Breast epithelium (tissue), 3 donors: ENCODE results near the gene STXBP6.
"Not testable (repeated sequence)": the region's sequence is repeated elsewhere in the genome, so short reads cannot be mapped to it uniquely, and the experiment has no call there.

Experiments used
- CTCF ChIP-seq, 3 donors: fragments of 450-650 bp; IDR thresholded peaks; one replicate each; pipeline ENCODE4 v1.5.1; 2016 to 2017; ENCODE audit warnings: antibody characterized with exemption in 3 of 3, mild to moderate bottlenecking in 3 of 3, moderate library complexity in 3 of 3
- POLR2A ChIP-seq: fragments of 450-650 bp; IDR thresholded peaks from one replicate; pipeline ENCODE4 v1.6.1; 2016; ENCODE audit warnings: antibody characterized with exemption, mild to moderate bottlenecking, moderate library complexity
- POLR2AphosphoS5 ChIP-seq, 3 donors: sonication (generic); formaldehyde crosslinking; IDR thresholded peaks; one replicate each; pipeline ENCODE4 v1.6.1; 2017; ENCODE audit warnings: antibody characterized with exemption in 3 of 3

- TF ChIP-seq CTCF (IDR thresholded peaks at IDR 0.05); POLR2AphosphoS5 (IDR thresholded peaks at IDR 0.05); POLR2A: not testable (repeated sequence)
Observed at GRCh38 chr14:24773564-24773963, 276.4 kb downstream of the STXBP6 start.
